ENCODE results near the gene DNAAF3.

The DNAAF3 gene

GRCh38 chr19:55115446-55116065 lies 50.9 kb downstream of the DNAAF3 start:
- peak; percentile 76 for DNase-seq

- no peak for DNase-seq
These were observed 51.8 kb downstream of the DNAAF3 start for GRCh38 chr19:55114566-55115145.

- DNase-seq = no peak
These were observed 52.8 kb downstream of the DNAAF3 start for GRCh38 chr19:55113570-55114039.

- DNase-seq = no peak
These were observed 53.4 kb downstream of the DNAAF3 start for GRCh38 chr19:55112777-55113569.

GRCh38 chr19:55112246-55112776 lies 54.1 kb downstream of the DNAAF3 start:
- no peak for DNase-seq

GRCh38 chr19:55111238-55111831 lies 55.1 kb downstream of the DNAAF3 start:
- no peak for DNase-seq

- DNase-seq = no peak
These were observed 56.7 kb downstream of the DNAAF3 start for GRCh38 chr19:55109527-55110291.

Measured in stimulated activated CD4-positive, alpha-beta T cell treated with anti-CD3 and anti-CD28 coated beads, Interleukin-15, amount 100 ng/mL, for 24 hours (primary cell).